Chondrocyte (in vitro differentiated cells): ENCODE results near the gene GALNT13. TPM values are rescaled to one million over a fixed set of nuclear protein-coding genes. Genes with fewer than 3 reads are reported as not detected.

Experiments used
- DNase-seq: peaks from one replicate; pipeline ENCODE4 v3.0.0; 2021; ENCODE audit warnings: mixed read lengths, low spot score
- H3K27ac Mint-ChIP-seq: one replicate; pipeline ENCODE4 v1.8.0; 2021; ENCODE audit warnings: mild to moderate bottlenecking, moderate library complexity, mixed read lengths; ENCODE audit not compliant: unreplicated experiment
- H3K27me3 Mint-ChIP-seq: 2 replicates; pipeline ENCODE4 v1.8.0; 2021; ENCODE audit warnings: low read depth, mixed read lengths
- H3K36me3 Mint-ChIP-seq: 2 replicates; pipeline ENCODE4 v1.8.0; 2021; ENCODE audit warnings: low read depth, mixed read lengths
- H3K4me1 Mint-ChIP-seq: 2 replicates; pipeline ENCODE4 v1.8.0; 2021; ENCODE audit warnings: low read depth, mild to moderate bottlenecking, mixed read lengths
- H3K4me3 Mint-ChIP-seq: one replicate; pipeline ENCODE4 v1.8.0; 2021; ENCODE audit warnings: mild to moderate bottlenecking, moderate library complexity, mixed read lengths; ENCODE audit not compliant: unreplicated experiment
- H3K9me3 Mint-ChIP-seq: 2 replicates; pipeline ENCODE4 v1.8.0; 2021; ENCODE audit warnings: low read depth, mixed read lengths
- CTCF ChIP-seq: fragments of 200-600 bp; sonication (generic); IDR thresholded peaks from 2 replicates; pipeline ENCODE4 v1.5.0; 2021; ENCODE audit warnings: antibody characterized with exemption, mild to moderate bottlenecking, moderate library complexity
- total RNA-seq: library from RNA; stranded (reverse); gene quantifications from 3 replicates; pipeline ENCODE4 v1.2.1, GENCODE V29; 2021

GALNT13 gene
- total RNA-seq, 1 donor from 2014 or later: not detected

GRCh38 chr2:154289870-154290269 lies 418.1 kb downstream of the GALNT13 start:
- no peak for DNase-seq
- no peak for TF ChIP-seq CTCF
- Mint-ChIP-seq H3K9me3 (peaks cover 28% of the 10 kb centered on the region), H3K27me3 (no peaks in the 10 kb centered on the region), H3K36me3 (no peaks in the 10 kb centered on the region), H3K4me3 (no peak overlapping the region), H3K27ac (no peak overlapping the region), H3K4me1 (no peaks in the 10 kb centered on the region)

- no peak overlapping the region for H3K4me3 Mint-ChIP-seq
Measured at GRCh38 chr2:154291511-154291910, 419.8 kb downstream of the GALNT13 start.

GRCh38 chr2:154291927-154292326 lies 420.2 kb downstream of the GALNT13 start:
- Mint-ChIP-seq H3K4me3 (no peak overlapping the region), H3K4me1 (no peaks in the 10 kb centered on the region), H3K27me3 (no peaks in the 10 kb centered on the region), H3K36me3 (no peaks in the 10 kb centered on the region), H3K27ac (no peak overlapping the region), H3K9me3 (peaks cover 24% of the 10 kb centered on the region)
- TF ChIP-seq CTCF: no peak
- no peak for DNase-seq

More at GRCh38 chr2:154291511-154291910, 419.8 kb downstream of the GALNT13 start:
- peak; percentile 71 for DNase-seq
- H3K27ac Mint-ChIP-seq: no peak overlapping the region
- H3K4me1 Mint-ChIP-seq: no peaks in the 10 kb centered on the region
- no peaks in the 10 kb centered on the region for H3K27me3 Mint-ChIP-seq
- no peaks in the 10 kb centered on the region for H3K36me3 Mint-ChIP-seq
- peaks cover 28% of the 10 kb centered on the region for H3K9me3 Mint-ChIP-seq
- no peak for TF ChIP-seq CTCF

- Mint-ChIP-seq H3K4me1 (no peaks in the 10 kb centered on the region), H3K36me3 (no peaks in the 10 kb centered on the region), H3K4me3 (no peak overlapping the region), H3K9me3 (peaks cover 13% of the 10 kb centered on the region), H3K27ac (no peak overlapping the region), H3K27me3 (no peaks in the 10 kb centered on the region)
- no peak for DNase-seq
- TF ChIP-seq CTCF: no peak
Measured at GRCh38 chr2:154293864-154294263, 422.1 kb downstream of the GALNT13 start.

- H3K27me3 Mint-ChIP-seq: peaks cover 1% of the 10 kb centered on the region
- H3K4me3 Mint-ChIP-seq: no peak overlapping the region
- H3K36me3 Mint-ChIP-seq: no peaks in the 10 kb centered on the region
Measured at GRCh38 chr2:154306266-154306970, 434.7 kb downstream of the GALNT13 start.

More at GRCh38 chr2:154306266-154306970, 434.7 kb downstream of the GALNT13 start:
- no peak for TF ChIP-seq CTCF
- H3K27ac Mint-ChIP-seq: no peak overlapping the region
- DNase-seq: no peak
- peaks cover 3% of the 10 kb centered on the region for H3K9me3 Mint-ChIP-seq
- H3K4me1 Mint-ChIP-seq: no peaks in the 10 kb centered on the region
